ENCODE results near the gene RAF1.
A peak's percentile ranks its signal among the peaks of the same experiment; 100 is the strongest.
"Not testable (repeated sequence)": the region's sequence is repeated elsewhere in the genome, so short reads cannot be mapped to it uniquely, and the experiment has no call there.

Gene RAF1

DNA sequence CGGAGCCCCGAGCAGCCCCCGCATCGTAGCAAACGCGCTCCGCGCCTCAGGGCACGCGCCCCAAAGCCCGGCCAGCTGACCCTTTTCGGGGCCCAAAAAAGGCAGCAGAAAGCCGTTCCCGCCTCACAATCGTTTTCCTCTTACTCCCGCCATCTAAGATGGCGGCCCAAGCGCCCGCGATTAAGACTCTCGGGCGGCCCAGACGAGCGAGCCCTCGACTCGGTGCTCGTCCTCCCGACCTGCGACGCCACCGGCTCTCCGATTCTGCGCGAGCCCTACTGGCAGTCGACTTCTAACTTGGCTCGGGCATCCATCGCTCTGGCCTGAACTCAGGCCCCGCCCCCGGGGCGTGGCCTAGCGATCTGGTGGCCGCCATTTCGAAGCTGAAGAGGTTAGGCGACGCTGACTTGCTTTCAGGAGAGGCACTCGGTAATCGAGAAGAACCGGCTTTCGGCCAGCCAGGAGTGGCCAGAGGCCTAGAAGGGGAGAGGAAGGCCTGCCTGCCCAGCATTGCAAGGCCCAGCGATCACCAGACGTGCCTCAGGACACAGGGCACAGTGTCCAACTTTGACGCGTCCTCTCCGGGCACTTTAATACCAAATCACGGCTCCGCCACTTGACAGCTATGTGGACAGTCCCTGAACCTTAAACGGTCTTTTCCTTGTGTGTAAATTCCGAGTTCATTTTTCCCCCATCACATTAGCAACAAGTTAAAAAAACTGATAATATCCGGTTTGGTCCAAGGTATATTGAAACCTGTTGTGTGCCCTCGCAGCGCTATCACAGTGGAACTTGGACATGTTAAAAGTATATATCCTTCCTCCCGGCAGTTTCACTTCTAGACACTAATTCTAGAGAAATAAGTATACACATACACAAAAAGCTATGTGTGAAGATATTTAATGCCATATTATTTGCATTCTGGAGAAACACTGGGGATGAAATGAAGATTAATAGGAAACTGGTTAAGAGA is at the start of gene RAF1:
Gene RAF1 (minus strand): TSS at position 182 of the 973 bp plus-strand sequence. CDS start 45,396 bp downstream, outside the sequence.
- DNase-seq (ENCODE audit: low read depth): peak; percentile 96

DNA sequence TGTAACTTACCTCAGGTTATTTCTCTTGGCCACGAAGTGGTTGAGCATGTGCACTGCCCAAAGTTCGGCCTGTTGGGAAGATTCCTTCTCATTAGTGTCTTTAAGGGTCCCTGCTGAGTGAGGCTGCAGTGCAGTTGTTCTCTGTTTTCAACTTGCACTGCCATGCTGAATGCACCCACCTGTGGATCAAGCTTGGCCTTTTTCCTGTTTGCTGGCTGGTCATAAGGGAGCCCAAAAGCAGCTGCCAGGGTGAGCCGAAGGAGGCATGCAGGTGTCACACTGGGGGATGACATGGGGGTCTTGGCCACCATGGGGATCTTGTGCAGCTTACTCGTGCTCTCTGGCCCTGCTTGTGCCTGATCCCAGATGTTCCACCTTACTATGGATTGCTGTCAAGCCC is 46.1 kb upstream of the RAF1 start:
- DNase-seq (ENCODE audit: low read depth): no peak

DNA sequence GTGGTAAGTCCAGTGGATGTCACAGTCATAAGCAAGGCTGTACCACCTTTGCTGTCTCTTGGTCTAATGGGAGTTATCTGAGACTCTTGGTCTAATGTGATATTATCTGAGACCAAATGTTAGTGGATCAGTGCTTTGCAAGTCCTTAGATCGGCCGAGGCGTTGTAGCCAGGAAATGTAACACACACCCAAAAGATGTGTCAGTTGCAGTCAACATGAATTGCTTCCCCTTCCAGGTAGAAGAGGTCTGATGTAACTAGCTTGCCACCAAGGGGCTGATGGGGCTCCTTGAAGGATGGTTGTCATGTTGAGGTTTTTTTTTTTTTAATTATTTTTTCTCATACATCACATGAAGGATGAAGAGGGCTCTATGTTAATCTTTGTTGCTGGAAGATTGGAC is 45.4 kb upstream of the RAF1 start:
- DNase-seq (ENCODE audit: low read depth): no peak

DNA sequence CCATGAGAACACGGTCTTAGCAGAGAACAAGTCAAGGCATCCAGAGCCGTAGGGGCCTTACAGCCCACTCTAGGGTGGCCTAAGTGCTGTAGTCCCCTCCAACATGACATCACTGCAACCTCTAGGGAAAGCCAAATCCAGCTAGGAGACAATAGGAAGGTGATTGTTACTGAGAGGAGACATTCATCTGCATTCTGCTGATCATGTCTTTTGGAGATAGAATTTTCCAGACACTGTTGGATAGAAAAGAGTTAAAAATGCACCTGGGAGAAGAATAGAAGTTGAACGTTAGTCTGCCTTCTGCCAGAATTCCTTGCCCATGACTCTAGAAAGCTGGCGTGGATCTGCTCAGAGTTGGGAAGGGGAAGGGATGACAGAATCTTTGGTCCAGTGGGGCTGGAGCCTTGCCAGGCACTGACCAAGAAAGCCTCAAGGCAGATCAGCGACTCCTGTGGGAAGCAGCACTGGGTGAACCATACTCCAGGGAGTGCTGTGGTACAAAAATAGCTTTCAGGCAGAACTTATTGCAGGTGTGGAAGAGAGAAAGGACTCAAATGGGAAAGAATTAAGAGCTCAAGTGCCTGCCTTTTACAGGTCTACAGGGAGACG is 44.8 kb upstream of the RAF1 start:
- DNase-seq (ENCODE audit: low read depth): no peak

DNA sequence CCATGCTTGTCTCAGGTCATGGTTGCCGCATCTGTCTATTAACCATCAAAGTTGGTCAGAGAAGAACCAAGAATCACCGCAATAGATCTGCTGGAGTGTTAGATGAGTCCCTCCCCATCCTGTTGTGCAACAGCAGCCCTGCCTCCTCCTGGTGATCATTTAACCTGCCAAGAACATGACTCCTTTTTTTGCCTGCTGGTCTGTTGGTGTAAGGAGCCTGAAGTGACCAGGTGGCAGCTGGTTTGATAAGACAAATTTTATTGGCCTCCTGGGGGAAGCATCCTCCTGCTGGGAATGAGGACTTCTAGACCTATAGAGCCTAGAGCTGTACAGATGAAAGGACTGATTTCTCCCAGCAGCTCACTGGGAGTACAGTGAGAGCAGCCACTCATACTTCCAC is 43.5 kb upstream of the RAF1 start:
- DNase-seq (ENCODE audit: low read depth): no peak

DNA sequence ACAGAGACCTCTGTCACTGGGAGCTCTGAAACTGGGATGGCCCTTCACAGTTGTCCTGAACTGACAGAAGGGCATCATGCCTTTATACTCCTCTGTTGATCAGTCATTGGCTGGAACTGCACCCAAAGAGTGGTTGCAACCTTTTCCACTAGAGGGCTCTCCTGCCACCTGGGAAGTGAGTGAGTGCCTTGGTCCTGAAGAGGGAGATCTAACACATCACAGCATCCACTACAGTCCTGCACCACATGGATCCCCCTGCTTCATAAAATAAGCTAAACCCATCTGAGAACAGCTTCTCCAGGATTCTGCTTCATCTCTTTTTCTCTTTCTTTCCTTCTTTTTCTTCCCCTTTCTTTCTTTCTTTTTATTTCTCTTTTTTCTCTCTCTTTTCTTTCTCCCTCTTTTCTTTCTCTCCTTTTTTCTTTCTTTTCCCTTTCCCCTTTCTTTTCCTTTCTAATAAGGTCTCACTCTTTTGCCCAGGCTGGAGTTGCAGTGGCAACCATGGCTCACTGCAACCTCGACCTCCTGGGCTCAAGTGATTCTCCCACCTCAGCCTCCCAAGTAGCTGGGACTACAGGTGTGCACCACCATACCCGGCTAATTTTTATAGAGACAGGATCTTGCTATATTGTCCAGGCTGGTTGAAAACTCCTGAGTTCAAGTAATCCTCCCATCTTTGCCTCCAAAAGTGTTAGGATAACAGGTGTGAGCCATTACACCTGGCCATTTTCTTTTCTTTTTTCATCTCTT is 42.8 kb upstream of the RAF1 start:
- DNase-seq (ENCODE audit: low read depth): peak; percentile 46

DNA sequence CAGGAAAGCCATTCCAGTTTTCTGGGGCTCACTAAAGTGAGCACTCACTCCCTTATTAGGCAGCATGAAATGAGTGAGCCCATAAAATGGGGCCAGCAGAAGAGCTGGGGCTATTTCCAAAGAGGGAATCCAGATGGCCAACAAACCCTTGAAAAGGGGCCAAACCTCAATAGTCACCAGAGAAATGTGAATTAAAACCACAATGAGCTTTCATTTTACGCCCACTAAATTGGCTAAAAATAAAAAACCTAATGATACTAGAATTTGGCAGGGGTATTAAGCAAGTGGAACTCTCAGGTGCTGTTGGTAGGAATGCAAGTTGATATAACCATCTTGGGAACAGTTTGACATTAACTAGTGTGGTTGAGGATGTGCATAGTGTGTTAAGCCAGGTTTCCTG is 42.1 kb upstream of the RAF1 start:
- DNase-seq (ENCODE audit: low read depth): no peak

DNA sequence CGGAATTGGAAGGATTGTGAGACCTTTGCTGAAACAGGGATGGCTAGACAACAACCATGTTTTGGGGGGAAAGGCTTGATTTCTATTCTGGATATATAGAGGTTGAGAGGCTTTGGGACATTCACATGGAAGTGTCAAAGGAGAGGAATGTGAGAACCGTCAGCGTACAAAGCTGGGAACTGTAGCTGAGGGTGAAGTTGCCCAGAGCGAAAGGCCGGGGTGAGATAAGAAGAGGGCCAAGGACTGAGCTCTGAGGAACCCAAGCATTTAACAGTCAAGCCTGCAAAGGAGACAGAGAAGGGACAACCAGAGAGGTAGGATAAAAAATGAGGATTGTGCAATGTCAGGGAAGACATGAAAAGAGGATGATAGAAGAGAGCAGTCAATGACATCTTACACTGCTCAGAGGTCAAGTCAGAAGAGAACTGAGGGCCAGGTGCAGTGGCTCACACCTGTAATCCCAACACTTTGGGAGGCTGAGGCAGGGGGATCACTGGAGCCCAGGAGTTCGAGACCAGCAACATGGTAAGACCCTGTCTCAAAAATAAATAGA is 41.5 kb upstream of the RAF1 start:
- no peak for DNase-seq (ENCODE audit: low read depth)

DNA sequence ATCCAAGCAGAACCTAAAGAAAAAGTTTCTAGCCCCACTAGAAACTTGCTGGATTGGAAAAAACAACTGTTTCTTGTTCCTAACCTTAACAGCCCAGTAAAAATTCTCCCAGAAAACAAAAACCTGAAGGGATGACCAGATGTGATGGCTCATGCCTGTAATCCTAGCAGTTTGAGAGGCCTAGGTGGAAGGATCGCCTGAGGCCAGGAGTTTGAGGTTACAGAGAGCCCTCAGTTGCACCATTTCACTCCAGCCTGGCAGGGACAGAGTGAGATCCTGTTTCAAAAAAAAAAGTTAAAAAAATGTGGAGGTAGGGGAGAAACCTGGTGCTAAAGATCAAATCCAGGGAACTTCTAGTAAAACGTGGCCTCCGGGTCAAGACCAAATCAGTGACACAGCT is 38.6 kb upstream of the RAF1 start:
- DNase-seq (ENCODE audit: low read depth): no peak

DNA sequence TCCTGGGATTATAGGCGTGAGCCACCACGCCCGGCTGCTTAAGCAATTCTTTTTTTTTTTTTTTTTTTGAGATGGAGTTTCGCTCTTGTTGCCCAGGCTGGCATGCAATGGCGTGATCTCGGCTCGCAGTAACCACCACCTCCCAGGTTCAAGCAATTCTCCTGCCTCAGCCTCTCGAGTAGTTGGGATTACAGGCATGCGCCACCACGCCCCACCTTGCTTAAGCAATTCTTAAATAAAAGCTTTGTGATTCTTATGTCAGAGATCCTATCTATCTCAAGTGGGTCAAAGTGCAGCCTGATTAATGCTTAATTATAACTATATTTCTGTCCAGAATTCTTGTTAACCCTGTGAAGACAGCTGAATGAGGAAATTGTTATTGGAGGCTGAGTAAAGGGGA is 37.7 kb upstream of the RAF1 start:
- not testable (repeated sequence) for DNase-seq (ENCODE audit: low read depth)

DNA sequence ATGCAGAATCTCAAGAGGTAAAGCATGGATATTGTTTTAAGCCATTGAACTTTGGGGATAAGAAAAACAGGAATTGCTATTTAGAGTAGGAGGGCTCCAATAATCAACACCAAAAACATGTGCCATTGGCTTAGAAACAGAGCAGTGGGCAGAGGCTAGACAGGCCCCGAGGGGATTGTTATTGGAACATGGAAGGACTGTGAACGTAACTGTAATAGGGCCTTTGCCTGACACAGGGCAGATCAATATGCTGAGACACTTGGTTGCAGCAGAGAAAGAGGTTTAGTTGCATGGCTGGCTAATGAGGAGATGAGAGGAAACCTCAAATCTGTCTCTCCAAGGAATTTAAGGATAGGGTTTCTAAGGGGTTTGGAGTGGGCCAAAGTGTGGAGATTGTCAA is 36.9 kb upstream of the RAF1 start:
- no peak for DNase-seq (ENCODE audit: low read depth)

DNA sequence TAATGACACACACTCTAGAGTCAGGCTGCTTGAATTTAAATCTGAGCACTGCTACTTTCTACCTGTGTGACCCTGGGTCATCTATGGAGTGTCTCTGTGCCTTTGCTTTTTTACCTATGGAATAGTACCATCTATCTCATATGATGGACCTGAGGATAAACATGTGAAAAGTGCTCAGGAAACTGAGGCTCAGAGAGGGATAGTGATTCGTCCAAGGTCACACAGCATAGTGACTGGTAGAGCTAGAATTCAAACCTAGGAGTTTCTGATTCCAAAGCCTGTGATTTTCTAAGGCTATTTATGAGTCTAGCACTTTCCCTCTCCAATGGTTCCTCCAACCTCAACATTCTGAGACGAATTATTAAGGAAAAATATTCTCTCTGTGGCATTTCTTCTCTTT is 32.0 kb upstream of the RAF1 start:
- DNase-seq (ENCODE audit: low read depth): no peak

DNA sequence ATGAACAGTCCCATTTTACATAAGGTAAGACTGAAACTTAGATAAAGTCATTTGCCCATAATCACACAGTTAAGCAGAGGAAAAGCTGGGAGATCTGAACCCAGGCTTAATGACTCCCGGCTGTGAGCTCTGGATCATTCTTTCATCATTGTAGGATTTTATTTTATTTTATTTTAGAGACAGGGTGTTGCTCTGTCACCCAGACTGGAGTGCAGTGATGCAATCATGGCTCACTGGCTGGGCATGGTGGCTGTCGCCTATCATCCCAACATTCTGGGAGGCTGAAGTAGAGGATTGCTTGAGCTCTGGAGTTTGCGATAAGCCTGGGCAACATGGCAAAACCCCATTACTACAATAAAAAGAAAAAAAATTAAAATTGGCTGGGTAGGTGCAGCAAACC is 31.2 kb upstream of the RAF1 start:
- DNase-seq (ENCODE audit: low read depth): no peak

DNA sequence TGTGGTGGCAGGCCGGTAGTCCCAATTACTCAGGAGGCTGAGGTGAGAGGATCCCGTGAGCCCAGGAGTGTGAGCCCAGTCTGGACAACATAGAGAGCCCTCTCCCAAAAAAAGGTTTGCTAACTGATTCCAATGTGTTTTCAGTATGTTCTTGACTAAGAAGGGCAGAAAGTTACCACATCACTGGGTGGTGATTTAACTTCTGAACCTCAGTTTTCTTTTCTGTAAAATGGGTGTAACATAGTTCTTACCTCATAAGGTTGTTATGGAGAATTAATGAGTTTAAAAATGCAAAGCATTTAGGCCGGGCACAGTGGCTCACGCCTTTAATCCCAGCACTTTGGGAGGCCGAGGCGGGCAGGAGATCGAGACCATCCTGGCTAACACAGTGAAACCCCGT is 28.5 kb upstream of the RAF1 start:
- DNase-seq (ENCODE audit: low read depth): no peak

DNA sequence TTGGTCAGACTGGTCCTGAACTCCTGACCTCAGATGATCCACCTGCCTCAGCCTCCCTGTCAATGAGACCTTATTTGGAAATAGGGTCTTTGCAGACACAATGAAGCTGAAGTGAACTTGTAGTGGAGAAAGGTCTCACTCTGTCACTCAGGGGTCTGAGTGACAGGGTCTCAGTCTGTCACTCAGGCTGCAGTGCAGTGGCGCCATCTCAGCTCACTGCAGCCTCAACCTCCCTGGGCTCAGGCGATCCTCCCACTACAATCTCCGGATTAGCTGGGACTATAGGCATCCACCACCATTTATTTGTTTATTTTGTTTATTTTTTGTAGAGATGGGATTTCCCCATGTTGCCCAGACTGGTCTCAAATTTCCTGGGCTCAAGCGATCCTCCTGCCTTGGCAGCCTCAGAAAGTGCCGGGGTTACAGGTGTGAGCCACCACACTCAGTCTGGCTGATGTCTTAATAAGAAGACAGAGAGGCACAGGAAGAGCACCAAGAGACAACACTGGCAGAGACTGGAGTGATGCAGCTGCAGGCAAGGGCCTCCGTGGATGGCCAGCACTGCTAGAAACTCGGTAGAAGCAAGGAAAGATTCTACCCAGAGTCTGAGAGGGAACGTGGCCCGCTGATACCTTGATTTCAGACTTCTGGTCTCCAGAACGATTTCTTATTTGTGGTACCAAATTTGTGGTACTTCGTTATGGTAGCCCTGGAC is 26.2 kb upstream of the RAF1 start:
- DNase-seq (ENCODE audit: low read depth): no peak

DNA sequence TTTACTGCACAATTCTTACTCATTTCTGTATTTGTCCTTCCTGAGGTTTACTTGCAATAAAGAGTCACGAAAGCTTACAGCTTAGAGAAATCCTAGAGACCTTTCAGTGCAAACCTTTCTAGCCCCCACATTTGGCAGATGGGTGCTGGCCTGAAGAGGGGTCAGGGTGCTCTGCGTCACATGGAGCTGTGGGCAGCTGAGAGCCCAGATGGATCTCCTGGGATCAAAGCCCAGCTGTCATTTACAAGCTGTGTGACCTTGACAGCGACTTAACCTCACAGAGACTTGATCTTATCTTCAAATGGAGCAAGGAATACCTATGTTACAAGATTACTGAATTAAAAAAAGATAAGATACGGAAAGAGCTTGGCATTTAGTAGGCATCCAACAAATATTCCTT is 24.0 kb upstream of the RAF1 start:
- no peak for DNase-seq (ENCODE audit: low read depth)

DNA sequence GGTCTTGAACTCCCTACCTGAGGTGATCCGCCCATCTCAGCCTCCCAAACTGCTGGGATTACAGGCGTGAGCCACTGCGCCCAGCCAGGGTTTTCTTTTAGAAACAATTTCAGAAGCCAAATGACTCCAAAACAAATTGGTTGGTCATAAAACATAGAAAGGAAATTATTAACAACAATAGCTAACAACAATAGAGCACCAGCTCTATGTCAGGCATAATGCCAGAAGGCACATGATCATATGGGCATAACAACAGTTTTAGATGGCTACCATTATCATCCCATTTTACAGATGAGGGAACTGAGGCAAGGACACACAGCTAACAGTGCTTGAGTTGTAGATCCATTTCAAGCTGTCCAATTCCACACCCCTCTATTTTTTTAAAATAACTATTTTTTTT is 22.2 kb upstream of the RAF1 start:
- no peak for DNase-seq (ENCODE audit: low read depth)

DNA sequence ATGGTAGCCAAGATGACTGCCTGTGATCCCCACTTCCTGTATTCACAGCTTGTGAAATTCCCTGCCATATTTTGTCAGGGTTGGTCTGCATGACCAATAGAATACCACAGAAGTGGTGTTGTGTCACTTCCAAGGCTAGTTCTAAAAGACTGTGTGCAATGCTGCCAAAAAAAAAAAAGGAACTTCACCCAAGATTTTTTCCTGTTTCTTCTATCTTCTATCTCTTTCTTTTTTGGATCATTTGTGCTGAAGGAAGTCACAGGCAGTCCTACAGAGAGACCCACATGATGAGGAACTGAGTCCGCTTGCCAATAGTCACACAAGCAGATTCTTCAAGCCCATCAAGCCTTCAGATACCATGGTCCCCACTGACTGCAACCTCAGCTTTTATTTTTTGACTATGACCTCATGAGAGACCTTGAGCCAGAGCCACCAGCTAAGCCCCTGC is 18.1 kb upstream of the RAF1 start:
- DNase-seq (ENCODE audit: low read depth): no peak

DNA sequence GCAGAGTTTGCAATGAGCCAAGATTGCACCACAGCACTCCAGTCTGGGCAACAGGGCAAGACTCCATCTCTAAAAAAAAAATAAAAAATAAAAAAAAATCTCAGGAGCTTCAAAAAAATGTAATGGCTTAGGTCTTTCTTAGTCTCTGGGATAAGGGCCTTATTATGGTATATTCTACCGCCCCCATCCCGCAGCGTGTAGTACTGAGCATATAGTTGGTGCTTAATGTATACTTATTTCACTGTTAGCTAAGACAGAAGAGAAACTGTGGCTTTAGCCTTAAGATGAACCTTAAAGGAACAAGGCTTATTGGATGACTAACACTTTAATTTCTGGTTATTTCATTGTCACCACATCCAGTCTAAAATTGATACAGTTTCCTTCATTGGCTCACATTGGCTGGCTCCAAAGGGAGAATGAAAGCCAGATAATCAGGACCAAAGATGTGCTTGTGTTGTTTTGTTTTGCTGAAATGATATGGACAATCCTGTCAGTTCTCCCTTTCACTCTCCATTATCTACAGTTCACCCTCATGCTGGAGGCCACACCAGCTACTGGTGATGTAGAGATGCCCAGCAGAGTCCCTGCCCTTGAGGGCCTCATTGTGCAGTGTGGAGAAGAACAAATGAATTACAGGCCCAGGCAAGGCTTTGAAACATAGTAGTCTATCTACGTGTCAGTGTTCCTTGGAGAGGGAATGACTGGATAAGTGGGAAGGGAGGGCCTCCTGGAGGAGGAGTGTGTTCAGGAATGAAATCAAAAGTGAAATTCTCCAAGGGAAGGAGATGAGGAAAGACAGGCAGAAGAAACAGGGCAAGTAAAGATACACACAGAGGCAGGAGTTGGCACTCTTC is 17.4 kb upstream of the RAF1 start:
- no peak for DNase-seq (ENCODE audit: low read depth)

DNA sequence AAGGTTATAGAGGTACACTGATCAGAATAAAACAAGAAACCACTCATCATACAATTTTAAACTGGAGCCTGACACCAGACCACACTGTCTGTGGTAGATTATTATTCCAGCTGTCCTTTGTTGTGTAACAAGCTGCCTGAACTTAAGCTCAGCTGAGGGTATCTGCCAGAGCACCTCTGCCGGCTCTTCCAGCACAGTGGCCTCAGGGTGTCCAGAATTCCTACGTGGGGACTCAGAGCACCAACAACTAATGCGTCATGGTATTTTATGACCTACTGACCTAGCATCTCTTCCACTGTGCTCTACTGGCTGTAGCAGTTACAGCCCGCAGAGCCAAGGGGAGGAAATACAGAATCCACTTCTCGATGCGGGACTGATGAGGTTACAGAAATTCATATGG is 15.6 kb upstream of the RAF1 start:
- no peak for DNase-seq (ENCODE audit: low read depth)

DNA sequence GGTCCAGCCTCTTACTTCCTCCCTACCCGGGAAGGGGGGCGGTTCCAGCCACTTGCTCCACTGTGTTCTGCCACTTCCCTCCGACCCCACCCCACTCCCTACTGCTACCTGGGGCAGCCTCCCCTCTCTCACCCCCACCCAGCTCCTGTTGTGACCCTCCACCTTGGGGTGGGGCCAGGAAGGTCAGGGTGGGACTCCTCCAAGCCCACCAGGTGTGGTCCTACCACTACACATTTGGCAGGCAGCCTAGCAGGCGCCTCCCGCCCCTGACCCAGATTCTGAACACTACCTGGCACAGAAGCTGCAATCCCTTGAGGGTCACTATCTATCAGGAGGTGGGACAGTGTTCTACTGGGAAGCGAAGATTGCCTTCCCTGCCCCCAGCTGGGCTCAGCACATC is 13.7 kb upstream of the RAF1 start:
- DNase-seq (ENCODE audit: low read depth): no peak

Measured in activated T-cell treated with anti-CD3 and anti-CD28 coated beads for 24 hours (primary cell).